Endodermal cell (in vitro differentiated cells): ENCODE results near the gene ZNF560. TPM values are rescaled to one million over a fixed set of nuclear protein-coding genes. Genes with fewer than 3 reads are reported as not detected.

Experiments used
- DNase-seq: peaks from one replicate; pipeline ENCODE4 v3.0.0-alpha.2; 2017
- H3K27ac ChIP-seq: 2 replicates; pipeline ENCODE4 v1.5.1; 2013; ENCODE audit warnings: mild to moderate bottlenecking, low read depth, low read length, moderate library complexity
- H3K27me3 ChIP-seq: 2 replicates; pipeline ENCODE4 v1.6.1; 2013; ENCODE audit warnings: mild to moderate bottlenecking, low read length, moderate library complexity; ENCODE audit not compliant: insufficient read depth, control insufficient read depth, poor library complexity, severe bottlenecking
- H3K36me3 ChIP-seq: 2 replicates; pipeline ENCODE4 v1.7.0; 2013; ENCODE audit warnings: mild to moderate bottlenecking, low read length, moderate library complexity; ENCODE audit not compliant: control insufficient read depth, insufficient read depth
- H3K4me1 ChIP-seq: one replicate; pipeline ENCODE4 v1.7.0; 2013; ENCODE audit warnings: low read length; ENCODE audit not compliant: control insufficient read depth, insufficient read depth
- H3K4me3 ChIP-seq: 2 replicates; pipeline ENCODE4 v1.5.1; 2013; ENCODE audit warnings: mild to moderate bottlenecking, low read length, moderate library complexity
- H3K9ac ChIP-seq: 2 replicates; pipeline ENCODE4 v1.6.1; 2013; ENCODE audit warnings: mild to moderate bottlenecking, low read length, moderate library complexity; ENCODE audit not compliant: poor library complexity, severe bottlenecking; ENCODE audit errors: extremely low read depth
- H3K9me3 ChIP-seq: 2 replicates; pipeline ENCODE4 v1.6.1; 2013; ENCODE audit warnings: mild to moderate bottlenecking, low read length, moderate library complexity; ENCODE audit not compliant: control insufficient read depth
- H3K27ac Mint-ChIP-seq: 2 replicates; pipeline ENCODE4 v1.8.0; 2020; ENCODE audit warnings: mixed read lengths
- H3K27me3 Mint-ChIP-seq: 2 replicates; pipeline ENCODE4 v1.8.0; 2021; ENCODE audit warnings: mild to moderate bottlenecking, mixed read lengths; ENCODE audit not compliant: insufficient read depth
- H3K36me3 Mint-ChIP-seq: 2 replicates; pipeline ENCODE4 v1.8.0; 2020; ENCODE audit warnings: low read depth, mixed read lengths
- H3K4me1 Mint-ChIP-seq: 2 replicates; pipeline ENCODE4 v1.8.0; 2020; ENCODE audit warnings: mixed read lengths
- H3K4me3 Mint-ChIP-seq: 2 replicates; pipeline ENCODE4 v1.8.0; 2020; ENCODE audit warnings: mild to moderate bottlenecking, moderate library complexity, mixed read lengths
- H3K9me3 Mint-ChIP-seq: 2 replicates; pipeline ENCODE4 v1.8.0; 2020; ENCODE audit warnings: mild to moderate bottlenecking, mixed read lengths
- WGBS, 2 experiments: methylation state at CpG; one replicate each; pipeline versions ENCODE4 v1.1.5 to v1.1.7; 2013; ENCODE audit warnings: missing lambda C conversion rate in 2 of 2, mixed read lengths in 1 of 2; ENCODE audit not compliant: insufficient coverage in 1 of 2, insufficient read length in 1 of 2; 5-methylcytosine and 5-hydroxymethylcytosine counted together
- total RNA-seq, 2 donors: library from RNA; stranded (reverse); fragmentation: NEBNext Ultra II Directional in 1 of 2; extraction: Animal tissue kit (Norgen Biotek cat#: 25700) in 1 of 2; gene quantifications; 2 replicates in 1 of 2; 3 replicates in 1 of 2; pipeline ENCODE4 v1.2.1, GENCODE V29; 2021
- TF ChIP-seq, protein P1 (sequence below): fragments of 200-600 bp; sonication (generic); conservative IDR thresholded peaks from 2 replicates; pipeline ENCODE4 v1.5.0; 2021; ENCODE audit warnings: antibody characterized with exemption, mild to moderate bottlenecking

The ZNF560 gene
- total RNA-seq, 2 donors from 2014 or later: not detected

DNA sequence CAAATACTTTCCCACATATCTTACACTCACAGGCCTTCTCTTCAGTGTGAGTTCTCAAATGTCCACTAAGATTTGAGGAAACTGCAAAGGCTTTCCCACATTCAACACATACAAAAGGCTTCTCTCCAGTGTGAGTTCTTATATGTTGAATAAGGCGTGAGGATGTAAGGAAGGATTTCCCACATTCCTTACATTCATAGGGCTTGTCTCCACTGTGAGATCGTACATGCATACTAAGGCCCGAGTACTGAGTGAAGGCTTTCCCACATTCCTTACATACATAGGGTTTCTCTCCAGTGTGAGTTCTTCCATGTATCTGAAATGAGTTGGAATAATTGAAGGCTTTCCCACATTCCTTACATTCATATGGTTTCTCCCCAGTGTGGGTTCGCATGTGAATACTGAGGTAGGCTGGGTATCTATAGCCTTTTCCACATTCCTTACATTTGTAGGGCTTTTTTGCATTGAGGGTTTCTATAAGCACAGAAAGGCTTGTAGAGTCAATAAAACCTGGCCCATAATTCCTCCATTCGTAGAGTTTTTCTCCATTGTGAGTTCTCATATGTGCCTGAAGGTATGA, 30.4 kb upstream of the ZNF560 start:
- WGBS, 2 experiments: 93 to 100% methylated on average over 1 to 4 of the region's 5 CpGs
- no peak for DNase-seq
- Histone ChIP-seq H3K27ac (no peak overlapping the region), H3K36me3 (peaks cover 88% of the 10 kb centered on the region), H3K9me3 (peaks cover 98% of the 10 kb centered on the region), H3K4me1 (no peaks in the 10 kb centered on the region), H3K9ac (no peak overlapping the region), H3K4me3 (peak overlapping the region; percentile 70), H3K27me3 (no peaks in the 10 kb centered on the region)
- peaks cover 98% of the 10 kb centered on the region for H3K9me3 Mint-ChIP-seq
- H3K36me3 Mint-ChIP-seq: peaks cover 90% of the 10 kb centered on the region
- TF ChIP-seq, protein P1, sequence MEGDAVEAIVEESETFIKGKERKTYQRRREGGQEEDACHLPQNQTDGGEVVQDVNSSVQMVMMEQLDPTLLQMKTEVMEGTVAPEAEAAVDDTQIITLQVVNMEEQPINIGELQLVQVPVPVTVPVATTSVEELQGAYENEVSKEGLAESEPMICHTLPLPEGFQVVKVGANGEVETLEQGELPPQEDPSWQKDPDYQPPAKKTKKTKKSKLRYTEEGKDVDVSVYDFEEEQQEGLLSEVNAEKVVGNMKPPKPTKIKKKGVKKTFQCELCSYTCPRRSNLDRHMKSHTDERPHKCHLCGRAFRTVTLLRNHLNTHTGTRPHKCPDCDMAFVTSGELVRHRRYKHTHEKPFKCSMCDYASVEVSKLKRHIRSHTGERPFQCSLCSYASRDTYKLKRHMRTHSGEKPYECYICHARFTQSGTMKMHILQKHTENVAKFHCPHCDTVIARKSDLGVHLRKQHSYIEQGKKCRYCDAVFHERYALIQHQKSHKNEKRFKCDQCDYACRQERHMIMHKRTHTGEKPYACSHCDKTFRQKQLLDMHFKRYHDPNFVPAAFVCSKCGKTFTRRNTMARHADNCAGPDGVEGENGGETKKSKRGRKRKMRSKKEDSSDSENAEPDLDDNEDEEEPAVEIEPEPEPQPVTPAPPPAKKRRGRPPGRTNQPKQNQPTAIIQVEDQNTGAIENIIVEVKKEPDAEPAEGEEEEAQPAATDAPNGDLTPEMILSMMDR: no peak
- H3K4me1 Mint-ChIP-seq: no peaks in the 10 kb centered on the region
- no peaks in the 10 kb centered on the region for H3K27me3 Mint-ChIP-seq
- no peak overlapping the region for H3K4me3 Mint-ChIP-seq
- H3K27ac Mint-ChIP-seq: no peak overlapping the region

DNA sequence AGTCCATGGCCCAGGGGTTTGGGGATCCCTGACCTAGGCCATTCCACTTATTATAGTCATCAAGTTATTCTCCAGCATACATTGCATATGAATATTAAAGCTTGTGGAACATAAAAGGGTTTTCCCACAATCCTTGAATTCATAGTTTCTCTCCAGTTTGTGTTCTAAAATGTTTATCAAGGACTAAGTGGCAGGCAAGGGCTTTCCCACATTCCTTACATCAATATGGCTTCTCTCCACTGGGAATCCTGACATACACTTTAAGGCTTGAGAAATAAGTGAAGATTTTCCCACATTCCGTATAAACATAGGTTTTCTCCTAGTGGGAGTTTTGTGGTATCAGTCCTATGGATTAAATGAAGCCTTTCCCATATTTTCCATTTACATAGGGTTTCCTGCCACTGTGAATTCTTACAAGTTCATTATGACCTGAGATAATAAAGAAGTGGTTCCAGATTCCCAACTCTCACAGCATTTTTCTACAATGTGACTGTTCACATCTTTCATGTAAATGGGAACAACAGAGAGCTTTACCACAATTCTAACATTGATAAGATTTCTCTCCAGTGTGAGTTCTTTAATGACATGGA, 25.6 kb upstream of the ZNF560 start:
- Mint-ChIP-seq H3K9me3 (peaks cover 97% of the 10 kb centered on the region), H3K4me1 (no peaks in the 10 kb centered on the region), H3K27ac (no peak overlapping the region), H3K27me3 (no peaks in the 10 kb centered on the region), H3K4me3 (no peak overlapping the region), H3K36me3 (peaks cover 66% of the 10 kb centered on the region)
- TF ChIP-seq, protein P1: no peak
- H3K4me1 ChIP-seq: no peaks in the 10 kb centered on the region
- peaks cover 56% of the 10 kb centered on the region for H3K36me3 ChIP-seq
- no peak for DNase-seq
- no peak overlapping the region for H3K27ac ChIP-seq
- no peak overlapping the region for H3K9ac ChIP-seq
- no peaks in the 10 kb centered on the region for H3K27me3 ChIP-seq
- WGBS, 2 experiments: 100% methylated on average over 1 of the region's 1 CpG; no CpG with 5 or more reads in 1 of the 2 experiments
- H3K9me3 ChIP-seq: peaks cover 80% of the 10 kb centered on the region
- peak overlapping the region; percentile 70 for H3K4me3 ChIP-seq

DNA sequence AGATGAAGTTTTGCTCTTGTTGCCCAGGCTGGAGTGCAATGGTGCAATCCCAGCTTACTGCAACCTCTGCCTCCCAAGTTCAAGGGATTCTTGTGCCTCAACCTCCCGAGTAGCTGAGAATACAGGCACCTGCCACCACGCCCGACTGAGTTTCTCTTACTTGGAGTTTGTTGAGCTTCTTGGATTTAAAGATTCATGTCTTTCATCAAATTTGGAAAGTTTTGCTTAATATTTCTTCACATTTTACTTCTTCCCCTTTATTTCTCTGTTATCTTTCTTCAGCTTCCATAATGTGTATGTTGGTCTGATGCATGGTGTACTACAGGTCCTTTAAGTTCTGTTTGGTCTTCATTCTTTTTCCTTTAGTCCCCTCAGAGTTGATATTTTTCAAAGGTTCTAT, 8.9 kb upstream of the ZNF560 start:
- H3K27ac Mint-ChIP-seq: no peak overlapping the region
- no peak overlapping the region for H3K4me3 ChIP-seq
- no peaks in the 10 kb centered on the region for H3K27me3 ChIP-seq
- no peaks in the 10 kb centered on the region for H3K27me3 Mint-ChIP-seq
- H3K27ac ChIP-seq: no peak overlapping the region
- WGBS, 2 experiments: 81% methylated on average over 3 of the region's 3 CpGs; no CpG with 5 or more reads in 1 of the 2 experiments
- TF ChIP-seq, protein P1: no peak
- H3K4me3 Mint-ChIP-seq: no peak overlapping the region
- H3K9me3 ChIP-seq: peaks cover 66% of the 10 kb centered on the region
- H3K9ac ChIP-seq: no peak overlapping the region
- no peaks in the 10 kb centered on the region for H3K36me3 ChIP-seq
- no peaks in the 10 kb centered on the region for H3K4me1 Mint-ChIP-seq
- H3K4me1 ChIP-seq: no peaks in the 10 kb centered on the region
- peaks cover 2% of the 10 kb centered on the region for H3K36me3 Mint-ChIP-seq
- H3K9me3 Mint-ChIP-seq: peaks cover 89% of the 10 kb centered on the region
- no peak for DNase-seq
